Measurements from ENCODE around the gene MYRIP.

The MYRIP gene

DNA sequence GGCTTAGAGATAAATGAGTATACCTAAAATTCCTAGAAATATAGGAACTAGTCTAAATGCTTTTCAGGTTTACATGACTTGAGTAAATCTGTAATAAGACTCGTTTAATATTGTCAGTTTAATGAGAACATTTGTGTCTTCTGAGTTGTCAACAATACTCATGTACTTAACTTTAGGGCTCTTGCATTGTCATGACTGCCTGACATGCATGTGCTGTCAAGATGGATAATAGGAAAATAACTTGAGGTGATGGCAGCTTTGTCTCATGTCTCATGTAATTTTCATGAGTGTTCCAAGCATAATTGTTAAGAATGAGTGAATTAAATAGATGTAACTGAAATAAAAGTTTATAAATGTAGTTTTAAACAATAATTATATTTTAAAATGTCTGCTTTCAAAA lies 455.0 kb downstream of the MYRIP start:
- no peak for DNase-seq (ENCODE audit: extremely low spot score)
- ChIA-PET CTCF (interaction anchor here (0.8 kb wide), 1 partner anchor 45 kb away, joined by 3 read pairs; no protein-coding TSS in a partner anchor), POLR2A (no interaction called here)
- TF ChIP-seq ZNF384 (IDR thresholded peaks at IDR 0.05), result no peak
- TF ChIP-seq SP1 (IDR thresholded peaks at IDR 0.05), result no peak
- no peak for TF ChIP-seq FOXK2 (IDR thresholded peaks at IDR 0.05)
- no peak for TF ChIP-seq HDGF (IDR thresholded peaks at IDR 0.05; ENCODE audit: borderline replicate concordance)
- no peak for TF ChIP-seq NFRKB (IDR thresholded peaks at IDR 0.05)
- TF ChIP-seq FOXA1 (IDR thresholded peaks at IDR 0.05), result no peak
- TF ChIP-seq L3MBTL2 (conservative IDR thresholded peaks at IDR 0.05), result no peak
- TF ChIP-seq FOXM1 (IDR thresholded peaks at IDR 0.05; ENCODE audit: borderline replicate concordance), result no peak
- no peak for TF ChIP-seq BHLHE40 (IDR thresholded peaks at IDR 0.05; ENCODE audit: borderline replicate concordance)
- TF ChIP-seq TARDBP (IDR thresholded peaks at IDR 0.05), result no peak
- TF ChIP-seq, protein P1, sequence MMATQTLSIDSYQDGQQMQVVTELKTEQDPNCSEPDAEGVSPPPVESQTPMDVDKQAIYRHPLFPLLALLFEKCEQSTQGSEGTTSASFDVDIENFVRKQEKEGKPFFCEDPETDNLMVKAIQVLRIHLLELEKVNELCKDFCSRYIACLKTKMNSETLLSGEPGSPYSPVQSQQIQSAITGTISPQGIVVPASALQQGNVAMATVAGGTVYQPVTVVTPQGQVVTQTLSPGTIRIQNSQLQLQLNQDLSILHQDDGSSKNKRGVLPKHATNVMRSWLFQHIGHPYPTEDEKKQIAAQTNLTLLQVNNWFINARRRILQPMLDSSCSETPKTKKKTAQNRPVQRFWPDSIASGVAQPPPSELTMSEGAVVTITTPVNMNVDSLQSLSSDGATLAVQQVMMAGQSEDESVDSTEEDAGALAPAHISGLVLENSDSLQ (IDR thresholded peaks at IDR 0.05), result no peak
- no peak for TF ChIP-seq SUZ12 (IDR thresholded peaks at IDR 0.05)
- TF ChIP-seq CTBP1 (IDR thresholded peaks at IDR 0.05; ENCODE audit: borderline replicate concordance), result no peak
- no peak for TF ChIP-seq ELF4 (IDR thresholded peaks at IDR 0.05)
- no peak for TF ChIP-seq LEF1 (IDR thresholded peaks at IDR 0.05; ENCODE audit: borderline replicate concordance)
- TF ChIP-seq ARNT (IDR thresholded peaks at IDR 0.05), result no peak

DNA sequence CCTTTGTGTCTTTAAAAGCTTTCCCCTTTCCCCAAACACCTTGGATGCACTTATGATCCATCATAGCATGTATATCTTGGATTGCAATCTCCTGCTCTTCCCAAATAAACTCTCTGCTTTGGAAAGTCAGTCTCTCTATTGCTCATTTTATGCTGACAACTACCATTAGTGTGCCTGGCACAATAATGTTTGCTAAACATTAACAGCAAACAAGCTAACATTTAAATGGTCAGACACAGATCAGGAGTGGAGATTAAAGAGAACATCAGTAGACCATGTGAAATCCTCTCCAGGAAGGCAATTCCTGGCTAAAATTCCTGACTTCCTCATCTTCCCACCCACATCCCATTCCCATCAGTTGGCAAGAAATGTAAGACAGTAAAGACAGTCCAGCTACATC lies 455.8 kb downstream of the MYRIP start:
- ChIA-PET POLR2A (no interaction called here), CTCF (interaction anchor here (0.8 kb wide), 1 partner anchor 44 kb away, joined by 3 read pairs; no protein-coding TSS in a partner anchor)
- DNase-seq (ENCODE audit: extremely low spot score), result no peak
- TF ChIP-seq LEF1 (IDR thresholded peaks at IDR 0.05; ENCODE audit: borderline replicate concordance) (no peak), FOXA1 (IDR thresholded peaks at IDR 0.05) (no peak), BHLHE40 (IDR thresholded peaks at IDR 0.05; ENCODE audit: borderline replicate concordance) (no peak), SP1 (IDR thresholded peaks at IDR 0.05) (no peak), NFRKB (IDR thresholded peaks at IDR 0.05) (no peak), ZNF384 (IDR thresholded peaks at IDR 0.05) (no peak), TARDBP (IDR thresholded peaks at IDR 0.05) (no peak), SUZ12 (IDR thresholded peaks at IDR 0.05) (no peak), CTBP1 (IDR thresholded peaks at IDR 0.05; ENCODE audit: borderline replicate concordance) (no peak), L3MBTL2 (conservative IDR thresholded peaks at IDR 0.05) (no peak), FOXM1 (IDR thresholded peaks at IDR 0.05; ENCODE audit: borderline replicate concordance) (no peak), FOXK2 (IDR thresholded peaks at IDR 0.05) (no peak), ELF4 (IDR thresholded peaks at IDR 0.05) (no peak), ARNT (IDR thresholded peaks at IDR 0.05) (no peak), HDGF (IDR thresholded peaks at IDR 0.05; ENCODE audit: borderline replicate concordance) (no peak)
- TF ChIP-seq, protein P1 (IDR thresholded peaks at IDR 0.05), result no peak

DNA sequence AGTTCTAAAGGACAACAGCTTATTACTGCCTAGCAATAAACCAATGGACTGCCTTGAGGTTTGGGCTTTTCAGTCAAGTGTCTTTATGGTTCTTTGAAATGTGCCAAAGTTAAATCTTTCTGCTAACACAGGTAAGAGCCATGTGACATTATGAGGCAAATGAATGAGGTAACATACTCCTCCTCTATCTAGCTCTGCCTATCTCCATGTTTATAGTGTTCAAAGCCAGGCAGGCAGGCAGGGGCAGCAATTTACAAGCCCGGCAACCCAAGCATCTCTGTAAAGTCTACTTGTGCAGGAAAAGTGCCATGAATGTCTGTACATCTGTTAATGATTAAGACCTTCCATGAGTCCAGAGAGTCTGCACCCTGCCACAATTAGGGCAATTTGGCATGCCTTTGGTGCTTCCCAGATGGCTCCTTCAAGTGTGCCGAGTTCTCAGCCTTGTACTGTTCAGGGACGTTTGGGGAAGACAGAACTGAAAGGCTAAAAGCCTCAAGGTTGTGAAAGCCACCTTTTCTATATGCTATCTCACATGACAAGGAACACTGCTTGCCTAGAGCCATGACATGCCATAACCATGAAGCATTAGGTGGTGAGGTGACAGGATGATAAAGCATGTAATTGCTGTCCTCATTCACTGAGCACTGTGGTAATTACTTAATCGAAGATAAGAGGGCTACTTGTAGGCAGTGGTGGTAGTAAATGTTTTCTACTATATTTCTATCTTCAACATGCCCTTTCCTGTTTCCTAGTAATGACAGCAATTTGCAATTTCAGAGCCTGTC lies 458.7 kb downstream of the MYRIP start:
- POLR2A ChIA-PET, result interaction anchor here (1.0 kb wide), 1 partner anchor 41 kb away, joined by 3 read pairs; the partner anchor contains the start of gene EIF1B
- CTCF ChIA-PET, result no interaction called here

DNA sequence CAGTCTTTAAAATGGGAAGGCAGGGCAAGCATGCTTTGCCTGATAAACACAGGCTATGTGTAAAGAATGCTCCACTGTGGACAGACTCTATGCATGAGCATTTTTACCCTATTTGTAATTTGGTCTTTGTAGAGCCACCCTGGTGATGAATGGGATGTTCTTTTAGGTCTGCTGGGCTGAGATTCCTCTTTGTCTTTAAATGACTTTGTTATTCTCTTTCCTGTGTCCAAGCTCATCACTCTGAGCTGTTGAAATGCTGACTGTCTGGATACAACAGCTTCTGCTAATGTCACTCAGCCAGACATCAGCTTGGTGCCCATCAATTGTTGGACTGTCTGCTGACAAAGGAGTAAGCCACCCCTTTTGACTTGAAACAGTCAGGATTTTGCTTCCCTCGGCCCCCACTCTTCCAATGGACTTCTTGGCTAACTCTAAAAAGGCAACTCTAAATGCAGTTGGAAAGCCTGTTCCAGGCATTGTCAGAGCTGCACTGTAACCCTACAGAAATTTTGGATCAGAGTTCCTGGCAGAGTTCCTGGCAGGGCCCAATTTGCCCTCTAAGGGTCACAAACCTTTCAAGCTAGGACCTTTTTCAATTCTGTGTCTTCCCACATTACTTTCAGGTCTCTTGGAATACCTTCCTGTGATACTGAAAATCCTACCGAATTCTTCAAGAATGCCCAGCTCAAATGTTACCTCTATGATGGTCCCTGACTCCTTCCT lies 459.6 kb downstream of the MYRIP start:
- no peak for TF ChIP-seq NFRKB (IDR thresholded peaks at IDR 0.05)
- no peak for TF ChIP-seq FOXK2 (IDR thresholded peaks at IDR 0.05)
- TF ChIP-seq, protein P1 (IDR thresholded peaks at IDR 0.05), result no peak
- no peak for TF ChIP-seq FOXA1 (IDR thresholded peaks at IDR 0.05)
- ChIA-PET CTCF (no interaction called here), POLR2A (no interaction called here)
- DNase-seq (ENCODE audit: extremely low spot score), result no peak

More for the DNA sequence above, 458.7 kb downstream of the MYRIP start:
- no peak for TF ChIP-seq TARDBP (IDR thresholded peaks at IDR 0.05)
- no peak for TF ChIP-seq SP1 (IDR thresholded peaks at IDR 0.05)
- no peak for TF ChIP-seq HDGF (IDR thresholded peaks at IDR 0.05; ENCODE audit: borderline replicate concordance)
- no peak for DNase-seq (ENCODE audit: extremely low spot score)

DNA sequence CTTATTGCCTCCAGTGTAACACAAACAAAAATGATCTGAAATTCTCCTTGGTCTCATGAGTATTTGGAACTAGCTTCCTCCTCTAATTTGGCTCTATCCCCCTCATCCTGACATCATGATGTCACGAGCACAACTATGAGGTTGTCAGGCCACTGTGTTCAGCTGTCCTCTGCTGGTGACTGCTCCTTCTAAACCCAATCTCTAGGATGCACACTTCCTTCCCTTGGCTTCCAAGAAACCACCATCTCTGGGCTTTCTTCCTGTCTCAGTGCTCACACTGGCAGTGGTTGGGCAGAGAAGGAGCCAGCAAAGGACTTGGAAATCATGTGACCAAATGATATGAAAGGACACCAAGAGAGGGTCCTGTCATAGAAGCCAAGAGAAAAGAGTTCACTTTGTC lies 469.4 kb downstream of the MYRIP start:
- no peak for DNase-seq (ENCODE audit: extremely low spot score)
- ChIA-PET POLR2A (no interaction called here), CTCF (no interaction called here)
- TF ChIP-seq CTBP1 (IDR thresholded peaks at IDR 0.05; ENCODE audit: borderline replicate concordance) (no peak), SP1 (IDR thresholded peaks at IDR 0.05) (no peak), ELF4 (IDR thresholded peaks at IDR 0.05) (no peak), SUZ12 (IDR thresholded peaks at IDR 0.05) (no peak), FOXM1 (IDR thresholded peaks at IDR 0.05; ENCODE audit: borderline replicate concordance) (no peak), ARNT (IDR thresholded peaks at IDR 0.05) (no peak), TARDBP (IDR thresholded peaks at IDR 0.05) (no peak), L3MBTL2 (conservative IDR thresholded peaks at IDR 0.05) (no peak), FOXK2 (IDR thresholded peaks at IDR 0.05) (no peak), LEF1 (IDR thresholded peaks at IDR 0.05; ENCODE audit: borderline replicate concordance) (no peak), BHLHE40 (IDR thresholded peaks at IDR 0.05; ENCODE audit: borderline replicate concordance) (no peak), NFRKB (IDR thresholded peaks at IDR 0.05) (no peak), HDGF (IDR thresholded peaks at IDR 0.05; ENCODE audit: borderline replicate concordance) (no peak), FOXA1 (IDR thresholded peaks at IDR 0.05) (no peak)
- TF ChIP-seq, protein P1 (IDR thresholded peaks at IDR 0.05), result no peak
